HG02970 (cell line): ENCODE measurements around the gene FLT1.

ENCODE experiments used
- ATAC-seq: cut with Tn5 transposase; IDR thresholded peaks from one replicate; pipeline ENCODE4 v1.9.1; 2021; ENCODE audit warnings: mild to moderate bottlenecking, moderate library complexity, moderate number of reproducible peaks; ENCODE audit not compliant: unreplicated experiment, low FRiP score

Gene FLT1

DNA sequence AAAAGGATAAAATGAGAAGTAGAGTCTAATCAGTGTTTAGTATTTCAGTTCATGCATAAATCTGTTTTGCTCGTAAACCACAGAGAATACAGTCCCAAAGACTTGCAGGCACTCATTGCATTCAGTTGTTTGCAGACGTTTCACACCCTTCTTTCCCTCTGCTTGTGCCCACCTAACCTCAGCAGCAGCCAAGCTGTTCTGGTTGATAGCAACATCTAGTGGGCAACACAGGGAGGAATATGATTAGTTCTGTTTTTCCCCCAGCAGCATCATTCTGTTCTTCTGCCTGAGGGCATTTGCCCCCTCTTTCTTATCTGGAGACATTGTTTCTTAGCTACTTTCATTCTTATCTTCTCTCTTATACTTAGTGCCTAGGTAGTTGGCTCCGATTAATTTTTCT lies 221.0 kb downstream of the FLT1 start:
- ATAC-seq = no peak

DNA sequence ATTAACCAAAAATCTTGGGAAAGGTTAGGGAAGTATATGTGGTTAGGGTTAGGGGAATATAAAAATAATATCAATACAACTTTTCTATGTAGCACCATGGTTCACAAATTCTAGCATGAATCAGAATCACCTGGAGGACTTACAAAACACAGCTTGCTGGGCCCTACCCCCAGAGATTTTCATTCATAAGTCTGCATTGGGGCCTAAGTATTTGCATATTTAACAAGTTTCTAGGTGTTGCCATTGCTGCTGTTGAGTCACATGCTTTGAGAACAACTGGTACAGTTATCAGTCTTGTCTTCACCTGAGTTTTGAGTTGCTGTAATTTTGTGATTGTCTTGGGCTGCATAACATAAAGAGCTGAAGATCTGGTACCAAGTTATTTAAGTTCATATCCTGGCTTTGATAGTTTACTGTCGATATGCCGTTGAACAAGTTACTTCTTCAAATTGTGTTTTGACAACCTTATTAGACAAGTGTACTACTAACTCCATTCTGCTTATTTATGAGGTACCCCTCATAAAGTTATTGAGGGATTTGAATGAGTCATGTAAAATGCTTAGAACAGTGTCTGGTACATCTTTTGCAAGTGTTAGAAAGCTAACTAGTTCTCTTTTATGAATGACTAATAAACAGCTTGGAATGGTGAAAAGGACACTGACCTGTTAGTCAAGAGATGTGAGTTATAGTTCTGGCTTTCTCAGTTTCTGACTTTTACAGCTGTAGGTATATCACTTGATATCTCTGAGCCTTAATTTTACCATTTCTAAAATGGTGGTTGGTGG lies 223.7 kb downstream of the FLT1 start:
- no peak for ATAC-seq

DNA sequence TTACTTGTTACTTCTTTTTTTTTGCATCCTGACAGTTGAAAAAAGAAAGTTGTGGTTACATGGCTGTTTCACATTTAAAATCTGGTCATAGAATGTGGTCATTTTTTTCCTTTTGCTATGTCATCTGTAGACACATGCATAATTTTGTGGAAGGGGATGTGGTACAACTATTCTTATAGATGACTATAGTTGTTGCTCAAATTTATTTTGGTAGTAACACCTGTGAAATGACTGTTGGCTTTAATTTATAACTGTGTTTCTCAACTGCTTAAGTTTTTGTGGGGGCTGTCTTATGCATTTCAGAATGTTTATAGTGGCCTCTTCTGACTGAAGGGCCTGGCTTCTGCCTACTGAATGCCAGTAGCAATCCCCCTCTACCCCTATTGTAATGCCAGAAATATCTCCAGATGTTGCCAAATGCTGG lies 226.1 kb downstream of the FLT1 start:
- peak; percentile 90 for ATAC-seq

DNA sequence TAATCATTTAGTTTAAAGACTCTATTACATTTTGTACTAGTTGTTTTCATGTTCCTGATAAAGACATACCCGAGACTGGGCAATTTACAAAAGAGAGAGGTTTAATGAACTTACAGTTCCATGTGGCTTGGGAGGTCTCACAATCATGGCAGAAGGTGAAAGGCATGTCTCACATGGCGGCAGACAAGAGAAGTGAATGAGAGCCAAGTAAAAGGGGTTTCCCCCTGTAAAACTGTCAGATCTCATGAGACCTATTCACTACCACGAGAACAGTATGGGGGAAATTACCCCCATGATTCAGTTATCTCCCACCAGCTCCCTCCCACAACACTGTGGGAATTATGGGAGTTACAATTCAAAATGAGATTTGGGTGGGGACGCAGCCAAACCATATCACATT lies 227.4 kb downstream of the FLT1 start:
- ATAC-seq = no peak

DNA sequence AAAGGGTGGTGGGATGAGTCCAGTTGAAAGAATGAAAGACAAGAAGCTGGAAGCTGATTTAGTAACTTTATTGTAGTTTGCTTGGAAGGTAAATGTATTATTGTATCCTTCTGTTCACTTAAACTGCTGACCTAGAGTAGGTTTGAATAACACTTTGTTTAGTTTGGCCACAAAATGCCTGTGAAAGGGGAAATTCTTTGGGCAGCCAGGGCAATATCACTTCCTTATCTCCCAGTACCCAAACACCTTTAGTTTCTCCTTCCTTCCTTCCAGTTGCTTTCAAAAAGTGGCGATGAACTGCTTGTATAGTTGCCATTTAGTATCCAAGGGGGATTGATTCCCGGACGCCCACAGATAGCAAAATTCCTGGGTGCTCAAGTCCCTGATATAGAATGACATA lies 236.5 kb downstream of the FLT1 start:
- ATAC-seq = no peak

DNA sequence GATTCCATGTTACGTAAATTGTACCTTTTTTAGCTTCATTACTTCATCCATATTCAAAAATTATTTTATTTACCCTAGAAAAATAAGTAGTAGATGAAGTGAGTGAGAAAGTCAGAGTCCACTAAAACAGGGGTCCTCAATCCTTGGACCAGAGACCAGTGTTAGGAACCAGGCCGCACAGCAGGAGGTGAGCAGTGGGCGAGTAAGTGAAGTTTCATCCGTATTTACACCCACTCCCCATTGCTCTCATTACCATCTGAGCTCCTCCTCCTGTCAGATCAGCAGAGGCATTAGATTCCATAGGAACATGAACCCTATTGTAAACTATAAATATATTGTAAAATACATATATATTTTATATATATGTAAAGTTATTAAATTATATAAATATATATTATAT lies 237.6 kb downstream of the FLT1 start:
- ATAC-seq = no peak

DNA sequence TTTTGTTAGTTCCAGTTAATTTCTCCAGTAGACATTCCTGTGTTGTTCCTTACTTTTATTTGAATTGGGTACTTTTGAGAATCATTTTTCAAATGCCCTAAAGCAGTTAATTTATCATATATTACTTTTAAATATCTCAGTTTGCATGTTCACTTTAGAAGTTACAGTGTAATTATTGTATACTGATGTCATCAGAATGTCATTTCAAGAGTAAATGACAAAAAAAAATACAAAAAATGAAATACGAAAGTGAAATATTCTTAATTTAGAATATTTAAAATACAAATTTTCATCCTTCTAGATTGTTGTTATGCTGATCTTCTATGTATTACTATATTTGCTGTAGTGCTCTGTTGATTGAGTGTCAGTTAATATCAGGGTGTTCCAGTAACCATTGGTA lies 242.4 kb downstream of the FLT1 start:
- ATAC-seq = no peak

DNA sequence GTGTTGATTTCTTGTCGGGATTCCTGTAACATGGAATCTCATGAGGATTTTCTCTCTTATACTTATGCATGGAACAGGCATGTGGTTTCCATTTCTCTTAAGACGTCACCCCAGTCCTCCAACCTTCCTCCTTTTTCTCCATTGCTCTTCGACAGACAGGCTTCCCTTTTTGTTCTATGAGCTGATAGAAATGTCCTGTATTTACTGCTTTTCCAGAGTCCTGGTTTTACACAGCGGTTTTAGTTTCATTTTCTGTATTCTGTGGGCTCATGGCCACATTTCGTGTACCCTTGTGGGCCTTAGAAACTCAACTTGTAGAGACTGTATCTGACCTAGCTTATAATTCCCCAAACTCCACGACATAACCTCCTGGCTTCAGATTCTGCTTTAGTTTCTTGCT lies 243.5 kb downstream of the FLT1 start:
- no peak for ATAC-seq

DNA sequence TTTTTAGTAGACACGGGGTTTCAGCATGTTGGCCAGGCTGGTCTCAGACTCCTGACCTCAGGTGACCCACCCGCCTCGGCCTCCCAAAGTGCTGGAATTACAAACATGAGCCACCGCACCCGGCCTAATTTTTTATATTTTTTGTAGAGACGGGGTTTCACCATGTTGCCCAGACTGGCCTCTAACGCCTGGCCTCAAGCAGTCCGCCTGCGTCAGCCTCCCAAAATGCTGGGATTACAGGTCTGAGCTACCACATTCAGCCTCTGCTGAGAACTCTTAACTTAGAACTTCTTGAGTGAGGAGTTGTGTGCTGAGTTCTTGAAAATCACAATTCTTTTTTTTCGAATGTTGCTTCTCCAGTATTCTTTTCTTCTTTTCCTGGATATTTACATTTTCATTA lies 244.4 kb downstream of the FLT1 start:
- ATAC-seq = no peak
